K562 (cell line): ENCODE data around the gene LRRC51. TPM values are rescaled to one million over a fixed set of nuclear protein-coding genes. Genes with fewer than 3 reads are reported as not detected.

Experiments
- HMG20A ChIP-seq: fragments of 450-650 bp; formaldehyde crosslinking; conservative IDR thresholded peaks from 2 replicates; pipeline ENCODE4 v1.4.0; 2020; ENCODE audit warnings: mild to moderate bottlenecking, mixed read lengths
- L3MBTL2 ChIP-seq: fragments of 450-650 bp; IDR thresholded peaks from 2 replicates; pipeline ENCODE4 v1.6.1; 2016; ENCODE audit warnings: mild to moderate bottlenecking, moderate library complexity
- NFE2 ChIP-seq: IDR thresholded peaks from 2 replicates; pipeline ENCODE4 v1.6.1; 2014; ENCODE audit warnings: antibody characterized with exemption, low read depth
- YY1 ChIP-seq, 3 experiments: IDR thresholded peaks; 2 replicates each; pipeline ENCODE4 v1.6.1; 2011; ENCODE audit warnings: low read length in 2 of 3, mild to moderate bottlenecking in 2 of 3, moderate library complexity in 2 of 3, borderline replicate concordance in 1 of 3, control low read depth in 1 of 3, low read depth in 1 of 3; ENCODE audit not compliant: insufficient read depth in 3 of 3, insufficient replicate concordance in 2 of 3, control insufficient read depth in 1 of 3, insufficient read length in 1 of 3; ENCODE audit errors: extremely low read depth in 1 of 3
- polyA plus RNA-seq, 8 experiments: library from polyadenylated mRNA; depleted of rRNA in 4 of 8; stranded (reverse) in 5 of 8; unstranded in 3 of 8; fragments of >200 nt; fragmentation: Nextera tagmentation in 2 of 8; fragmentation: Illumina TruSeq in 1 of 8; extraction: Ambion mirVana in 2 of 8; extraction: Trizol in 1 of 8; gene quantifications; 2 replicates each; pipeline versions ENCODE4 v1.2.1 to v1.2.3, GENCODE V29; 2011 to 2014; ENCODE audit warnings: inconsistent platforms in 1 of 8, missing spikeins in 1 of 8
- total RNA-seq, 7 experiments: library from RNA; depleted of rRNA in 6 of 7; stranded (reverse); fragments of >200 nt in 6 of 7; fragmentation: Illumina TruSeq in 2 of 7; extraction: Trizol in 2 of 7; gene quantifications; 2 replicates each; pipeline versions ENCODE4 v1.2.1 to v1.2.3, GENCODE V29; 2011 to 2021; ENCODE audit warnings: low replicate concordance in 1 of 7
- TF ChIP-seq, protein P1 (sequence below): fragments of 450-650 bp; IDR thresholded peaks from 2 replicates; pipeline ENCODE4 v1.6.1; 2017; ENCODE audit warnings: antibody characterized with exemption, mild to moderate bottlenecking
- TF ChIP-seq, protein P2 (sequence below): fragments of 200-800 bp; sonication (Bioruptor generic); IDR thresholded peaks from 2 replicates; pipeline ENCODE4 v1.6.1; 2016; ENCODE audit warnings: missing genetic modification characterization, missing compliant biosample characterization

Gene LRRC51
- total and polyA plus RNA-seq, 9 of the 15 experiments (the other 6 are each of a cell fraction or from before 2014, with no cell fraction given), result 4.7 to 10.6 (median 5.6) TPM

DNA sequence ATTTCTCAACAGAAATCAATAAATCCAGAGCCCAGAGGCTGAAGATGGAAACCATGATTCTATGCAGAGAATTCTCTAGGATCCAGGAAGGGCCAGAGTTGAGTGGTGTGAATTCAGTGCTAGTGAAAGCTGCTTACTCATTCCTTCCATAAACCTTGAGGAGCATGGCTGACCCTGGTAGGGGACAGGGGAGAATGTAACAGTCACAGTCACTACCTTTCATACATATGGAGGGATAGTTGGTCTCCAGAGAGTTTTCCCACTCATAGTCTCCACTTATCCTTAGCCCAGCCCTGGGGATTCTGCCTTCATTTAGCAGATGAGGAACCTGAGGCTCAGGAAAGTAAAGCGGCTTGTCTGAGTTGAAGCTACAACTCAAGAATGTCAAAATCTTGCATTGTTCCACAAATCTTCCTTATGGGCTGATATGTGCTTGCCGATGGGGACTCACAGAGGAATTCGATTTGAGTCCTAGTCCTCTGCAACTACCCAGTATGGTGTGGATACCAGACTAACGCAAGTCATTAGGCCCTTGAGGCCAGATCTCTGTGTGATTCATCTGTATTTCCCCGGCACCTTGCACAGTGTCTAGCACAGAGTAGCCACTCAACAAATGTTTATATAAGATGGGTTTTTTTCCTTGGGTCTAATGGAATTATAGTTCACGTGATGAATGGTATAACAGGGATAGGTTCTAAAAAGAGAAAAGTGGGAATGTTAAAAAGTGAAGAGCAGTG, 35.5 kb downstream of the LRRC51 start (continued):
- TF ChIP-seq, protein P1, sequence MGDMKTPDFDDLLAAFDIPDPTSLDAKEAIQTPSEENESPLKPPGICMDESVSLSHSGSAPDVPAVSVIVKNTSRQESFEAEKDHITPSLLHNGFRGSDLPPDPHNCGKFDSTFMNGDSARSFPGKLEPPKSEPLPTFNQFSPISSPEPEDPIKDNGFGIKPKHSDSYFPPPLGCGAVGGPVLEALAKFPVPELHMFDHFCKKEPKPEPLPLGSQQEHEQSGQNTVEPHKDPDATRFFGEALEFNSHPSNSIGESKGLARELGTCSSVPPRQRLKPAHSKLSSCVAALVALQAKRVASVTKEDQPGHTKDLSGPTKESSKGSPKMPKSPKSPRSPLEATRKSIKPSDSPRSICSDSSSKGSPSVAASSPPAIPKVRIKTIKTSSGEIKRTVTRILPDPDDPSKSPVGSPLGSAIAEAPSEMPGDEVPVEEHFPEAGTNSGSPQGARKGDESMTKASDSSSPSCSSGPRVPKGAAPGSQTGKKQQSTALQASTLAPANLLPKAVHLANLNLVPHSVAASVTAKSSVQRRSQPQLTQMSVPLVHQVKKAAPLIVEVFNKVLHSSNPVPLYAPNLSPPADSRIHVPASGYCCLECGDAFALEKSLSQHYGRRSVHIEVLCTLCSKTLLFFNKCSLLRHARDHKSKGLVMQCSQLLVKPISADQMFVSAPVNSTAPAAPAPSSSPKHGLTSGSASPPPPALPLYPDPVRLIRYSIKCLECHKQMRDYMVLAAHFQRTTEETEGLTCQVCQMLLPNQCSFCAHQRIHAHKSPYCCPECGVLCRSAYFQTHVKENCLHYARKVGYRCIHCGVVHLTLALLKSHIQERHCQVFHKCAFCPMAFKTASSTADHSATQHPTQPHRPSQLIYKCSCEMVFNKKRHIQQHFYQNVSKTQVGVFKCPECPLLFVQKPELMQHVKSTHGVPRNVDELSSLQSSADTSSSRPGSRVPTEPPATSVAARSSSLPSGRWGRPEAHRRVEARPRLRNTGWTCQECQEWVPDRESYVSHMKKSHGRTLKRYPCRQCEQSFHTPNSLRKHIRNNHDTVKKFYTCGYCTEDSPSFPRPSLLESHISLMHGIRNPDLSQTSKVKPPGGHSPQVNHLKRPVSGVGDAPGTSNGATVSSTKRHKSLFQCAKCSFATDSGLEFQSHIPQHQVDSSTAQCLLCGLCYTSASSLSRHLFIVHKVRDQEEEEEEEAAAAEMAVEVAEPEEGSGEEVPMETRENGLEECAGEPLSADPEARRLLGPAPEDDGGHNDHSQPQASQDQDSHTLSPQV, result peak; percentile 36; the same call in 1 of the 2 replicates
- TF ChIP-seq HMG20A (CRISPR knock-in tag) (no peak), YY1 (IDR thresholded peaks at IDR 0.05; ENCODE audit: borderline replicate concordance in 1 of 3, control insufficient read depth in 1 of 3, extremely low read depth in 1 of 3, insufficient read depth in 3 of 3, insufficient read length in 1 of 3, insufficient replicate concordance in 2 of 3, low read depth in 1 of 3, low read length in 2 of 3) (peak in 1 of 3 experiments; percentile 18), NFE2 (peak; percentile 79), L3MBTL2 (peak; percentile 10; the same call in 1 of the 2 replicates)
- TF ChIP-seq, protein P2, sequence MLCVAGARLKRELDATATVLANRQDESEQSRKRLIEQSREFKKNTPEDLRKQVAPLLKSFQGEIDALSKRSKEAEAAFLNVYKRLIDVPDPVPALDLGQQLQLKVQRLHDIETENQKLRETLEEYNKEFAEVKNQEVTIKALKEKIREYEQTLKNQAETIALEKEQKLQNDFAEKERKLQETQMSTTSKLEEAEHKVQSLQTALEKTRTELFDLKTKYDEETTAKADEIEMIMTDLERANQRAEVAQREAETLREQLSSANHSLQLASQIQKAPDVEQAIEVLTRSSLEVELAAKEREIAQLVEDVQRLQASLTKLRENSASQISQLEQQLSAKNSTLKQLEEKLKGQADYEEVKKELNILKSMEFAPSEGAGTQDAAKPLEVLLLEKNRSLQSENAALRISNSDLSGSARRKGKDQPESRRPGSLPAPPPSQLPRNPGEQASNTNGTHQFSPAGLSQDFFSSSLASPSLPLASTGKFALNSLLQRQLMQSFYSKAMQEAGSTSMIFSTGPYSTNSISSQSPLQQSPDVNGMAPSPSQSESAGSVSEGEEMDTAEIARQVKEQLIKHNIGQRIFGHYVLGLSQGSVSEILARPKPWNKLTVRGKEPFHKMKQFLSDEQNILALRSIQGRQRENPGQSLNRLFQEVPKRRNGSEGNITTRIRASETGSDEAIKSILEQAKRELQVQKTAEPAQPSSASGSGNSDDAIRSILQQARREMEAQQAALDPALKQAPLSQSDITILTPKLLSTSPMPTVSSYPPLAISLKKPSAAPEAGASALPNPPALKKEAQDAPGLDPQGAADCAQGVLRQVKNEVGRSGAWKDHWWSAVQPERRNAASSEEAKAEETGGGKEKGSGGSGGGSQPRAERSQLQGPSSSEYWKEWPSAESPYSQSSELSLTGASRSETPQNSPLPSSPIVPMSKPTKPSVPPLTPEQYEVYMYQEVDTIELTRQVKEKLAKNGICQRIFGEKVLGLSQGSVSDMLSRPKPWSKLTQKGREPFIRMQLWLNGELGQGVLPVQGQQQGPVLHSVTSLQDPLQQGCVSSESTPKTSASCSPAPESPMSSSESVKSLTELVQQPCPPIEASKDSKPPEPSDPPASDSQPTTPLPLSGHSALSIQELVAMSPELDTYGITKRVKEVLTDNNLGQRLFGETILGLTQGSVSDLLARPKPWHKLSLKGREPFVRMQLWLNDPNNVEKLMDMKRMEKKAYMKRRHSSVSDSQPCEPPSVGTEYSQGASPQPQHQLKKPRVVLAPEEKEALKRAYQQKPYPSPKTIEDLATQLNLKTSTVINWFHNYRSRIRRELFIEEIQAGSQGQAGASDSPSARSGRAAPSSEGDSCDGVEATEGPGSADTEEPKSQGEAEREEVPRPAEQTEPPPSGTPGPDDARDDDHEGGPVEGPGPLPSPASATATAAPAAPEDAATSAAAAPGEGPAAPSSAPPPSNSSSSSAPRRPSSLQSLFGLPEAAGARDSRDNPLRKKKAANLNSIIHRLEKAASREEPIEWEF (CRISPR knock-in tag), result 0 out of 2 replicates have a peak, but pooled peaks have one; percentile 52
